Duodenal mucosa (tissue), 2 donors: Measurements from ENCODE around the gene KRTAP10-10.
"Not testable (repeated sequence)": the region's sequence is repeated elsewhere in the genome, so short reads cannot be mapped to it uniquely, and the experiment has no call there.

Experiments used
- H3K27ac ChIP-seq: one replicate; pipeline ENCODE4 v1.7.0; 2013; ENCODE audit warnings: low read depth, low read length
- H3K27me3 ChIP-seq, 2 donors: one replicate each; pipeline ENCODE4 v1.7.0; 2013; ENCODE audit warnings: low read length in 2 of 2, control low read depth in 1 of 2; ENCODE audit not compliant: insufficient read depth in 2 of 2, control insufficient read depth in 1 of 2
- H3K36me3 ChIP-seq, 2 donors: one replicate each; pipeline ENCODE4 v1.7.0; 2013; ENCODE audit warnings: low read length in 2 of 2, control low read depth in 1 of 2; ENCODE audit not compliant: insufficient read depth in 2 of 2, control insufficient read depth in 1 of 2
- H3K4me1 ChIP-seq, 2 donors: one replicate each; pipeline ENCODE4 v1.7.0; 2013; ENCODE audit warnings: low read length in 2 of 2, control low read depth in 1 of 2; ENCODE audit not compliant: insufficient read depth in 2 of 2, control insufficient read depth in 1 of 2
- H3K4me3 ChIP-seq, 2 donors: one replicate each; pipeline ENCODE4 v1.7.0; 2013; ENCODE audit warnings: low read length in 2 of 2, low read depth in 1 of 2
- H3K9ac ChIP-seq, 2 donors: one replicate each; pipeline ENCODE4 v1.7.0; 2013; ENCODE audit warnings: low read length in 2 of 2, low read depth in 1 of 2
- H3K9me3 ChIP-seq, 2 donors: one replicate each; pipeline ENCODE4 v1.7.0; 2013; ENCODE audit warnings: low read length in 2 of 2, control low read depth in 1 of 2; ENCODE audit not compliant: control insufficient read depth in 1 of 2

The KRTAP10-10 gene

GRCh38 chr21:44594406-44594916 lies 42.7 kb upstream of the KRTAP10-10 start:
- Histone ChIP-seq H3K36me3 (no peaks in the 10 kb centered on the region), H3K4me1 (no peaks in the 10 kb centered on the region), H3K9ac (no peak overlapping the region), H3K4me3 (no peak overlapping the region), H3K27me3 (peaks cover 0 to 14% of the 10 kb centered on the region in 2 donors), H3K27ac (no peak overlapping the region), H3K9me3 (no peaks in the 10 kb centered on the region)

- Histone ChIP-seq H3K4me1 (no peaks in the 10 kb centered on the region), H3K27ac (no peak overlapping the region), H3K4me3 (no peak overlapping the region), H3K9ac (no peak overlapping the region), H3K27me3 (peaks cover 0 to 21% of the 10 kb centered on the region in 2 donors), H3K36me3 (no peaks in the 10 kb centered on the region), H3K9me3 (no peaks in the 10 kb centered on the region)
Measured at GRCh38 chr21:44595524-44595923, 41.6 kb upstream of the KRTAP10-10 start.

GRCh38 chr21:44596068-44596725 lies 41.0 kb upstream of the KRTAP10-10 start:
- Histone ChIP-seq H3K9ac (no peak overlapping the region), H3K4me1 (no peaks in the 10 kb centered on the region), H3K4me3 (no peak overlapping the region), H3K27ac (no peak overlapping the region), H3K27me3 (peaks cover 0 to 24% of the 10 kb centered on the region in 2 donors), H3K9me3 (no peaks in the 10 kb centered on the region), H3K36me3 (no peaks in the 10 kb centered on the region)

- no peak overlapping the region for H3K27ac ChIP-seq
- H3K9ac ChIP-seq, result no peak overlapping the region
- H3K9me3 ChIP-seq, result no peaks in the 10 kb centered on the region
- H3K36me3 ChIP-seq, result no peaks in the 10 kb centered on the region
- peaks cover 5 to 24% of the 10 kb centered on the region in 2 donors for H3K27me3 ChIP-seq
- no peak overlapping the region for H3K4me3 ChIP-seq
- H3K4me1 ChIP-seq, result no peaks in the 10 kb centered on the region
Measured at GRCh38 chr21:44598061-44598460, 39.1 kb upstream of the KRTAP10-10 start.

DNA sequence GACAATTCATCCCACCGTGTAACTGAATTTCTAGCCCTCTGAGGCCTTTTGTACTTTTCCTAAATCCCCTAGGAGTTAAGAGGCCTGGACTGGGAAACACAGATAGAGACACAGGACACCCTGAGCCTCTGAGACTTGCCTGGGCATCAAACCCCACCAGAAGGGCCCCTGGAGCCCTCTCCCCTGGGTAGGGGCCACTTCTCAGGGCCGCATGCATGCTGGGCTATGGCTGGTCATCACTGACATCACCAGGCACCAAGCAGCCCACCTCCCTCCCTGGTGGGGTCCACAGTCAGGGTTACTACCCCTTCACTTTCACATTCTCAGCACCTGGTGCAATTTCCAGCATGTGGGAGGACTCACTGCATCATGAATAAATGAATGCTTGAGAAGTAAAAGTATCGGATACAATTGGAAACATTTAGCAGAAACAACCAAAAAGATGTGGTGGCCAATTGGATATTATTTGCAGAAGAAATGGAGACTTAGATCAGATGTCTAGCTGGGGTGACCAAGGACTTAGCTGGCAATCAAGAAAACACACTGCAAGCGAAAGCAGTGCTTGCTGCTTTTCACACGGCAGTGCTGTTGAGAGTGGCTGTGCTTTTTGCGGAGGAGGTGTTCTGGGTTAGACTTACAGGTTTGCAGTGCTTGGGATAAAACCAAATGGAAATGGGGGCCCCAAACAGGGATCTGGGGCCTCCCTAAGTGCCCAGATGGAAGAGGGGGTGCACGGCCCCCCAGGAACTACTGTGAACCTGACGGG lies 37.7 kb upstream of the KRTAP10-10 start:
- H3K4me3 ChIP-seq, result no peak overlapping the region
- H3K9me3 ChIP-seq, result no peaks in the 10 kb centered on the region
- H3K36me3 ChIP-seq, result no peaks in the 10 kb centered on the region
- H3K27me3 ChIP-seq, result peaks cover 5 to 26% of the 10 kb centered on the region in 2 donors
- no peak overlapping the region for H3K27ac ChIP-seq
- H3K4me1 ChIP-seq, result no peaks in the 10 kb centered on the region
- H3K9ac ChIP-seq, result no peak overlapping the region

GRCh38 chr21:44600118-44600978 lies 36.8 kb upstream of the KRTAP10-10 start, which contains the start of gene KRTAP10-7:
Gene KRTAP10-7 (plus strand): TSS chr21:44600597. CDS start chr21:44600622, 25 bp downstream.
- peaks cover 5 to 21% of the 10 kb centered on the region in 2 donors for H3K27me3 ChIP-seq
- H3K4me1 ChIP-seq, H3K27ac ChIP-seq, H3K9me3 ChIP-seq, H3K9ac ChIP-seq, H3K4me3 ChIP-seq, H3K36me3 ChIP-seq: not testable (repeated sequence)

DNA sequence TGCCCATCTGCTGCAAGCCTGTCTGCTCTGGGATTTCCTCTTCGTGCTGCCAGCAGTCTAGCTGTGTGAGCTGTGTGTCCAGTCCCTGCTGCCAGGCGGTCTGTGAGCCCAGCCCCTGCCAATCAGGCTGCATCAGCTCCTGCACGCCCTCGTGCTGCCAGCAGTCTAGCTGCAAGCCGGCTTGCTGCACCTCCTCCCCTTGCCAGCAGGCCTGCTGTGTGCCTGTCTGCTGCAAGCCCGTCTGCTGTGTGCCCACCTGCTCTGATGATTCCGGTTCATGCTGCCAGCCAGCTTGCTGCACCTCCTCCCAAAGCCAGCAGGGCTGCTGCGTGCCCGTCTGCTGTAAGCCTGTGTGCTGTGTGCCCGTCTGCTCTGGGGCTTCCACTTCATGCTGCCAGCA lies 36.1 kb upstream of the KRTAP10-10 start:
- not testable (repeated sequence) for H3K27ac ChIP-seq, H3K4me1 ChIP-seq, H3K9me3 ChIP-seq, H3K9ac ChIP-seq, H3K36me3 ChIP-seq, H3K4me3 ChIP-seq
- peaks cover 5 to 21% of the 10 kb centered on the region in 2 donors for H3K27me3 ChIP-seq

DNA sequence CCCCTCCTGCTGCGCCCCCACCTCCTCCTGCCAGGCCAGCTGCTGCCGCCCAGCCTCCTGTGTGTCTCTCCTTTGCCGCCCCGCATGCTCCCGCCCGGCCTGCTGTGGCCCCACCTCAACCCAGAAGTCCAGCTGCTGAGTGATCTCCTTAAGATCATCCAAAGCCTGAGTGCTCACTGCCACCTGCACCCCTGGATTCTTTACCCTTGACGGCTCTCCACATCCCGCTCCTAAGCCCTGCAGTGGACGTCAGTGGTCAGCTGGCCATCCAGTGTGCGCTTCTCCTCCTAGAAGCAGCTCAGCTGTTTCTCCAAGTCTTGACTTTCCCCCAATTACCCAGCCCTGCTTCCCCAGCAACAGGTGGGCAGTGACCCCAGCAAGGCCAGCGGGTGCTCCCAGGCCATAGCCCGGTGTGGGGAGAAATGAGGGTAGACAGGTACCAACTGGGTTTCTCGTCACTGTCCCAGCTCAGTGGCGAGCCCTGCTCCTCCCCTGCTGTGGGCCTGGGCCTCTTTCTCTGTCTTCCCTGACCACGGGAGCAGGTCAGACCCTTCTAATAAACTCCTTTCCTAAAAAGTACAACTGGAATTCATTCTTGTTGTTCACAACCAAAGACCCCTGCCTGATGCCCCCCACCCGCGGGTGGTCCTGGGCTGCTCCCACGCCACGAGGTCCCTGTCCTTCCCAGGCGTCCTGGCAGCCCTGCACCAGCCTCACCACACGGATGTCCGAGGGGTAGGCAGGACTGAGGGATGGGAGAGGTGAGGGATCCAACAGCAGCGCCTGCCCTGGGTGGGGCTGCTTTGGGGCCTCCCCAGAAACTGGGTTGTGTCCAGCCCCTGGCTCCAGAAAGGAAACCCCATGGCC lies 35.3 kb upstream of the KRTAP10-10 start:
- Histone ChIP-seq H3K36me3 (no peaks in the 10 kb centered on the region), H3K27me3 (peaks cover 5 to 21% of the 10 kb centered on the region in 2 donors), H3K9ac (no peak overlapping the region), H3K27ac (no peak overlapping the region), H3K4me1 (no peaks in the 10 kb centered on the region), H3K4me3 (no peak overlapping the region), H3K9me3 (no peaks in the 10 kb centered on the region)

GRCh38 chr21:44602463-44602850 lies 34.7 kb upstream of the KRTAP10-10 start:
- Histone ChIP-seq H3K4me1 (no peaks in the 10 kb centered on the region), H3K27ac (no peak overlapping the region), H3K9me3 (no peaks in the 10 kb centered on the region), H3K27me3 (peaks cover 5 to 21% of the 10 kb centered on the region in 2 donors), H3K9ac (no peak overlapping the region), H3K36me3 (no peaks in the 10 kb centered on the region), H3K4me3 (no peak overlapping the region)
